GM23338 (cell line): ENCODE data around the gene CGNL1. TPM values are rescaled to one million over a fixed set of nuclear protein-coding genes. Genes with fewer than 3 reads are reported as not detected.

Experiments
- ATAC-seq: fragments of 200-7000 bp; cut with Tn5 transposase; 3 replicates; pipeline ENCODE4 v1.9.1; 2020
- DNase-seq: peaks from one replicate; pipeline ENCODE4 v3.0.0-alpha.2; 2015; ENCODE audit warnings: low spot score
- H2AFZ ChIP-seq: fragments of 200-600 bp; sonication (generic); 2 replicates; pipeline ENCODE4 v1.8.0; 2016; ENCODE audit warnings: antibody characterized with exemption, mild to moderate bottlenecking, moderate library complexity
- H3F3A ChIP-seq: fragments of 200-600 bp; sonication (generic); replicated peaks from 2 replicates; pipeline ENCODE4 v1.8.0; 2017; ENCODE audit warnings: antibody characterized with exemption, mixed run types, low read depth
- H3K27ac ChIP-seq: fragments of 200-600 bp; sonication (generic); 2 replicates; pipeline ENCODE4 v1.6.1; 2016; ENCODE audit warnings: low read depth
- H3K27me3 ChIP-seq: fragments of 200-600 bp; sonication (generic); 2 replicates; pipeline ENCODE4 v1.8.0; 2016; ENCODE audit warnings: mild to moderate bottlenecking, mixed run types, moderate library complexity; ENCODE audit not compliant: insufficient read depth
- H3K36me3 ChIP-seq: fragments of 200-600 bp; sonication (generic); 2 replicates; pipeline ENCODE4 v1.8.0; 2016; ENCODE audit warnings: mild to moderate bottlenecking; ENCODE audit not compliant: insufficient read depth
- H3K4me1 ChIP-seq: fragments of 200-600 bp; sonication (generic); 2 replicates; pipeline ENCODE4 v1.8.0; 2016; ENCODE audit warnings: mild to moderate bottlenecking, moderate library complexity; ENCODE audit not compliant: insufficient read depth
- H3K4me2 ChIP-seq: fragments of 200-600 bp; sonication (generic); 2 replicates; pipeline ENCODE4 v1.7.1; 2017; ENCODE audit warnings: mixed run types
- H3K4me3 ChIP-seq: fragments of 200-600 bp; sonication (generic); 2 replicates; pipeline ENCODE4 v1.6.1; 2016; ENCODE audit warnings: mixed run types
- H3K79me2 ChIP-seq: fragments of 200-600 bp; sonication (generic); replicated peaks from 2 replicates; pipeline ENCODE4 v1.8.0; 2017; ENCODE audit warnings: mild to moderate bottlenecking; ENCODE audit not compliant: insufficient read depth
- H3K9me2 ChIP-seq: fragments of 200-600 bp; sonication (generic); 2 replicates; pipeline ENCODE4 v1.8.0; 2017; ENCODE audit not compliant: insufficient read depth
- H4K20me1 ChIP-seq: fragments of 200-600 bp; sonication (generic); replicated peaks from 2 replicates; pipeline ENCODE4 v1.8.0; 2017; ENCODE audit warnings: mild to moderate bottlenecking; ENCODE audit not compliant: insufficient read depth
- H3K27ac Mint-ChIP-seq: 2 replicates; pipeline ENCODE4 v1.8.0; 2020; ENCODE audit warnings: inconsistent platforms, mild to moderate bottlenecking, moderate library complexity, mixed read lengths
- H3K27me3 Mint-ChIP-seq: 3 replicates; pipeline ENCODE4 v1.8.0; 2022; ENCODE audit warnings: low read depth, mild to moderate bottlenecking, moderate library complexity, mixed read lengths, inconsistent platforms; ENCODE audit not compliant: insufficient read depth, poor library complexity
- H3K36me3 Mint-ChIP-seq: 3 replicates; pipeline ENCODE4 v1.8.0; 2021; ENCODE audit warnings: low read depth, mild to moderate bottlenecking, inconsistent platforms, moderate library complexity, mixed read lengths
- H3K4me1 Mint-ChIP-seq: 3 replicates; pipeline ENCODE4 v1.8.0; 2020; ENCODE audit warnings: mild to moderate bottlenecking, inconsistent platforms, mixed read lengths
- H3K4me3 Mint-ChIP-seq: 3 replicates; pipeline ENCODE4 v1.8.0; 2021; ENCODE audit warnings: moderate library complexity, mild to moderate bottlenecking, inconsistent platforms, mixed read lengths
- H3K9me3 Mint-ChIP-seq: 3 replicates; pipeline ENCODE4 v1.8.0; 2020; ENCODE audit warnings: moderate library complexity, mild to moderate bottlenecking, inconsistent platforms, mixed read lengths
- CTCF ChIP-seq, 2 experiments: fragments of 200-600 bp in 1 of 2; sonication (generic) in 1 of 2; conservative IDR thresholded peaks; 2 replicates each; pipeline versions ENCODE4 v1.5.1 to v1.6.1; 2016 to 2017; ENCODE audit warnings: antibody characterized with exemption in 2 of 2, low read depth in 2 of 2, mild to moderate bottlenecking in 2 of 2, moderate library complexity in 1 of 2
- EZH2 ChIP-seq: fragments of 200-600 bp; sonication (generic); IDR thresholded peaks from one replicate; pipeline ENCODE4 v1.8.0; 2017; ENCODE audit warnings: antibody characterized with exemption, mild to moderate bottlenecking, low read depth; ENCODE audit not compliant: unreplicated experiment
- EZH2phosphoT487 ChIP-seq: fragments of 200-600 bp; sonication (generic); IDR thresholded peaks from one replicate; pipeline ENCODE4 v1.8.1; 2018; ENCODE audit warnings: antibody characterized with exemption; ENCODE audit not compliant: unreplicated experiment
- JUNB ChIP-seq: IDR thresholded peaks from one replicate; pipeline ENCODE4 v1.6.1; 2016; ENCODE audit warnings: antibody characterized with exemption; ENCODE audit not compliant: unreplicated experiment
- NANOG ChIP-seq: IDR thresholded peaks from 2 replicates; pipeline ENCODE4 v1.6.1; 2016; ENCODE audit warnings: antibody characterized with exemption, borderline replicate concordance
- POLR2AphosphoS5 ChIP-seq: IDR thresholded peaks from 2 replicates; pipeline ENCODE4 v1.6.1; 2016; ENCODE audit warnings: antibody characterized with exemption, low read depth
- ZNF114 ChIP-seq: fragments of 250-450 bp; sonication (Bioruptor Pico); IDR thresholded peaks from 2 replicates; pipeline ENCODE4 v1.5.0; 2020; ENCODE audit warnings: mild to moderate bottlenecking, moderate library complexity
- polyA plus RNA-seq: library from polyadenylated mRNA; unstranded; fragments of >200 nt; fragmentation: Nextera tagmentation; extraction: Ambion mirVana; gene quantifications from 2 replicates; pipeline ENCODE4 v1.2.1, GENCODE V29; 2016
- total RNA-seq: library from RNA; depleted of rRNA; stranded (reverse); fragments of >200 nt; shearing (Covaris generic); gene quantifications from 2 replicates; pipeline ENCODE4 v1.2.3, GENCODE V29; 2014

Gene CGNL1
- total and polyA plus RNA-seq, 2 experiments from 2014 or later: 20.0 to 57.8 TPM

GRCh38 chr15:57506422-57506821 lies 130.1 kb downstream of the CGNL1 start:
- H3K27ac Mint-ChIP-seq: no peak overlapping the region
- TF ChIP-seq CTCF (conservative IDR thresholded peaks at IDR 0.05; ENCODE audit: low read depth in 2 of 2): peak; percentile 48 to 74
- TF ChIP-seq POLR2AphosphoS5: no peak
- H3K4me1 Mint-ChIP-seq: peaks cover 47% of the 10 kb centered on the region
- H3K36me3 Mint-ChIP-seq: no peaks in the 10 kb centered on the region; the same call in 2 of the 3 replicates
- Histone ChIP-seq H3K27ac (peak overlapping the region; percentile 80), H3K4me3 (no peak overlapping the region), H3K36me3 (no peaks in the 10 kb centered on the region), H4K20me1 (no peaks in the 10 kb centered on the region), H3K4me1 (peaks cover 24% of the 10 kb centered on the region), H3F3A (0 out of 2 replicates have a peak, but pooled peaks cover 3% of the 10 kb centered on the region), H3K4me2 (no peak overlapping the region; the same call in 1 of the 2 replicates), H3K79me2 (no peaks in the 10 kb centered on the region; the same call in none of the 2 replicates), H3K9me2 (no peaks in the 10 kb centered on the region), H2AFZ (no peak overlapping the region), H3K27me3 (no peaks in the 10 kb centered on the region)
- peaks cover 2% of the 10 kb centered on the region for H3K27me3 Mint-ChIP-seq
- peak; percentile 65 for ATAC-seq
- DNase-seq: peak; percentile 77
- H3K9me3 Mint-ChIP-seq: no peaks in the 10 kb centered on the region
- no peak overlapping the region for H3K4me3 Mint-ChIP-seq

- no peak overlapping the region for H3K4me2 ChIP-seq
- no peak overlapping the region for H3K27ac Mint-ChIP-seq
- peaks cover 40% of the 10 kb centered on the region for H3K4me1 Mint-ChIP-seq
These were observed 130.8 kb downstream of the CGNL1 start for GRCh38 chr15:57507111-57507510.

GRCh38 chr15:57509126-57509525 lies 132.8 kb downstream of the CGNL1 start:
- Histone ChIP-seq H3K9me2 (no peaks in the 10 kb centered on the region; the same call in 1 of the 2 replicates), H3K79me2 (no peaks in the 10 kb centered on the region; the same call in 1 of the 2 replicates), H3K4me1 (peaks cover 24% of the 10 kb centered on the region), H3K36me3 (no peaks in the 10 kb centered on the region), H3K4me3 (no peak overlapping the region), H3F3A (0 out of 2 replicates have a peak, but pooled peaks cover 3% of the 10 kb centered on the region), H3K27me3 (no peaks in the 10 kb centered on the region), H3K4me2 (no peak overlapping the region), H2AFZ (no peak overlapping the region), H4K20me1 (no peaks in the 10 kb centered on the region), H3K27ac (no peak overlapping the region)
- no peaks in the 10 kb centered on the region for H3K36me3 Mint-ChIP-seq
- DNase-seq: peak; percentile 41
- H3K27ac Mint-ChIP-seq: no peak overlapping the region
- H3K4me3 Mint-ChIP-seq: no peak overlapping the region
- peaks cover 35% of the 10 kb centered on the region for H3K4me1 Mint-ChIP-seq
- ATAC-seq: peak; percentile 22; the same call in 1 of the 3 replicates
- H3K9me3 Mint-ChIP-seq: no peaks in the 10 kb centered on the region
- H3K27me3 Mint-ChIP-seq: no peaks in the 10 kb centered on the region
- TF ChIP-seq EZH2phosphoT487: no peak

More at GRCh38 chr15:57507111-57507510, 130.8 kb downstream of the CGNL1 start:
- H3K9me2 ChIP-seq: no peaks in the 10 kb centered on the region
- H4K20me1 ChIP-seq: no peaks in the 10 kb centered on the region
- no peak overlapping the region for H3K4me3 Mint-ChIP-seq
- H3F3A ChIP-seq: 0 out of 2 replicates have a peak, but pooled peaks cover 3% of the 10 kb centered on the region
- H2AFZ ChIP-seq: no peak overlapping the region
- H3K36me3 Mint-ChIP-seq: no peaks in the 10 kb centered on the region; the same call in 2 of the 3 replicates
- peaks cover 2% of the 10 kb centered on the region for H3K27me3 Mint-ChIP-seq
- no peaks in the 10 kb centered on the region for H3K36me3 ChIP-seq
- H3K9me3 Mint-ChIP-seq: no peaks in the 10 kb centered on the region
- H3K27me3 ChIP-seq: no peaks in the 10 kb centered on the region
- H3K4me3 ChIP-seq: no peak overlapping the region
- ATAC-seq: no peak
- peaks cover 24% of the 10 kb centered on the region for H3K4me1 ChIP-seq
- no peak overlapping the region for H3K27ac ChIP-seq
- no peak for DNase-seq
- H3K79me2 ChIP-seq: no peaks in the 10 kb centered on the region; the same call in none of the 2 replicates
- no peak for TF ChIP-seq EZH2phosphoT487
- TF ChIP-seq JUNB: no peak
- no peak for TF ChIP-seq ZNF114
- TF ChIP-seq EZH2: no peak
- no peak for TF ChIP-seq NANOG
- no peak for TF ChIP-seq POLR2AphosphoS5
